ENCODE results near the gene ADIPOR2.

Gene ADIPOR2

DNA sequence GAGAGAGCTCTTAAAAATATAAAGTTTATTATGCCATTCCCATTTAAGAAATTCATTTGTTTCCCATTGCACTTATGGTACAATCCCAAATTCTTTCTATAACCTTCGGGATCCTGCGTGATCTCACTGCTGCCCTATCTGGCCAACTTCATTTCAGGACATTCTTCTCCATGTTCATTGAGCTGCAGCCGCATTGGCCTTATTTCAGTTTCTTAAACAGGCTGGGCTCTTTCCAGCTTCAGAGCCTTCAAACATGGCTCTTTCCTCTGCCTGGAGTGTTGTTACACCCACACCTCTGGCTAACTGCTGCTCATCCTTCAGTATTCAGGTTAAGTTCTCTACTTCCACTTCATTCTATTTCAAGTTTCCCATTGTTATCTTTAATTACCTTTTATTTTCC lies 71.0 kb downstream of the ADIPOR2 start:
- ATAC-seq (ENCODE audit: insufficient read depth, low read depth) = no peak

DNA sequence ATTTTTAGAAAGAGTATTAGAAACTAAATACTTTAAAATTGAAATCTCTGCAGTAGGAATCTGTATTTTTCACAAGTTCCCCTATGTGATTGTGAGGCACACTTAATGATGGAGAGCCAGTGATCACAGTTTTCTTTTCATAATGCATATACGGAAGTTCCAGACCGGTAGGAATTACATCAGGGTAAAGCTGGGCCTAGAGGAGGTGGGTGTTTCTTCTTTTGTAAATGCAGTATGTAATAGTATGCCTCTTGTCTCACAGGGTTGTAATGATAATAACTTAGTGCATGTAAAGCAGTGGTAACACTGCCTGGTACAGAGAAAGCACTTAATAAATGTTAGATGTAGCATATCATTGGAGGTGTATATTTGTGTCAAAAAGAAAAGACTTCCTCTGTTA lies 72.3 kb downstream of the ADIPOR2 start:
- Histone ChIP-seq H3K4me3 (ENCODE audit: low read depth in 1 of 2, low read length in 2 of 2) (no peak overlapping the region), H4K20me1 (ENCODE audit: insufficient read depth, low read length) (peaks cover 11% of the 10 kb centered on the region; the same call in 1 of the 2 replicates), H3K79me2 (ENCODE audit: insufficient read depth, low read length) (peaks cover 80% of the 10 kb centered on the region), H3K9me3 (ENCODE audit: insufficient read depth, low read length, severe bottlenecking) (no peaks in the 10 kb centered on the region), H3K4me1 (ENCODE audit: insufficient read depth, low read length) (no peaks in the 10 kb centered on the region), H3K4me2 (ENCODE audit: insufficient read depth, low read length) (no peak overlapping the region), H2AFZ (ENCODE audit: low read depth, low read length) (no peak overlapping the region), H3K27ac (ENCODE audit: low read length) (no peak overlapping the region), H3K36me3 (ENCODE audit: insufficient read depth, low read length) (peaks cover 30% of the 10 kb centered on the region; the same call in 1 of the 2 replicates), H3K27me3 (ENCODE audit: insufficient read depth, low read length, poor library complexity) (no peaks in the 10 kb centered on the region), H3K9ac (ENCODE audit: low read depth, low read length) (no peak overlapping the region)
- TF ChIP-seq, protein P1, sequence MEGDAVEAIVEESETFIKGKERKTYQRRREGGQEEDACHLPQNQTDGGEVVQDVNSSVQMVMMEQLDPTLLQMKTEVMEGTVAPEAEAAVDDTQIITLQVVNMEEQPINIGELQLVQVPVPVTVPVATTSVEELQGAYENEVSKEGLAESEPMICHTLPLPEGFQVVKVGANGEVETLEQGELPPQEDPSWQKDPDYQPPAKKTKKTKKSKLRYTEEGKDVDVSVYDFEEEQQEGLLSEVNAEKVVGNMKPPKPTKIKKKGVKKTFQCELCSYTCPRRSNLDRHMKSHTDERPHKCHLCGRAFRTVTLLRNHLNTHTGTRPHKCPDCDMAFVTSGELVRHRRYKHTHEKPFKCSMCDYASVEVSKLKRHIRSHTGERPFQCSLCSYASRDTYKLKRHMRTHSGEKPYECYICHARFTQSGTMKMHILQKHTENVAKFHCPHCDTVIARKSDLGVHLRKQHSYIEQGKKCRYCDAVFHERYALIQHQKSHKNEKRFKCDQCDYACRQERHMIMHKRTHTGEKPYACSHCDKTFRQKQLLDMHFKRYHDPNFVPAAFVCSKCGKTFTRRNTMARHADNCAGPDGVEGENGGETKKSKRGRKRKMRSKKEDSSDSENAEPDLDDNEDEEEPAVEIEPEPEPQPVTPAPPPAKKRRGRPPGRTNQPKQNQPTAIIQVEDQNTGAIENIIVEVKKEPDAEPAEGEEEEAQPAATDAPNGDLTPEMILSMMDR (IDR thresholded peaks at IDR 0.05; ENCODE audit: borderline replicate concordance, extremely low read depth, low read length, poor library complexity, severe bottlenecking) = no peak
- TF ChIP-seq EZH2 (IDR thresholded peaks at IDR 0.05; ENCODE audit: borderline replicate concordance, low read depth, low read length, severe bottlenecking) = no peak
- DNase-seq (no peak), ATAC-seq (ENCODE audit: insufficient read depth, low read depth) (no peak)

More for the DNA sequence above, 71.0 kb downstream of the ADIPOR2 start:
- Histone ChIP-seq H3K9me3 (ENCODE audit: insufficient read depth, low read length, severe bottlenecking) (no peaks in the 10 kb centered on the region), H3K27ac (ENCODE audit: low read length) (no peak overlapping the region), H3K27me3 (ENCODE audit: insufficient read depth, low read length, poor library complexity) (no peaks in the 10 kb centered on the region), H2AFZ (ENCODE audit: low read depth, low read length) (no peak overlapping the region), H4K20me1 (ENCODE audit: insufficient read depth, low read length) (peaks cover 11% of the 10 kb centered on the region; the same call in 1 of the 2 replicates), H3K4me3 (ENCODE audit: low read depth in 1 of 2, low read length in 2 of 2) (no peak overlapping the region), H3K4me2 (ENCODE audit: insufficient read depth, low read length) (no peak overlapping the region), H3K36me3 (ENCODE audit: insufficient read depth, low read length) (peaks cover 42% of the 10 kb centered on the region), H3K9ac (ENCODE audit: low read depth, low read length) (no peak overlapping the region), H3K79me2 (ENCODE audit: insufficient read depth, low read length) (peaks cover 80% of the 10 kb centered on the region), H3K4me1 (ENCODE audit: insufficient read depth, low read length) (no peaks in the 10 kb centered on the region)
- TF ChIP-seq, protein P1 (IDR thresholded peaks at IDR 0.05; ENCODE audit: borderline replicate concordance, extremely low read depth, low read length, poor library complexity, severe bottlenecking) = no peak
- TF ChIP-seq EZH2 (IDR thresholded peaks at IDR 0.05; ENCODE audit: borderline replicate concordance, low read depth, low read length, severe bottlenecking) = no peak
- DNase-seq = no peak

DNA sequence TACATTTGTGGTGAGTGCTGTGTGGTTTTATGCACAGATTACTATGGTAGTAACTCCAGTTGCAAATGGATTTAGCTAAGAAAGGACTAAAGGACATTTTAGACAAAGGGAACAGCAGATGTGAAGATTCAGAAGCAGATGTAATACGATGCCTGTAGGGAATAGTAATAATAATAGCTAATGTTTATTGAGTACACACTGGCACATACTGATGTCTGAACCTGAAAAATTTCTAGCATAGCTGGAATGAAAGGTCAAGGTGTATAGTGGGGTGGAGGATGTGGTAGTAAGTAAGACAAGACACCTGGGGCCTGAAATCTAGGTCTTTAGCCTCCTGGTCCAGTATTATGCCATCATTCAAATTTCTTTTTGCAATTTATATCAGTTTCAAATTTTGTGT lies 75.2 kb downstream of the ADIPOR2 start:
- no peaks in the 10 kb centered on the region for H3K4me1 ChIP-seq (ENCODE audit: insufficient read depth, low read length)
- H4K20me1 ChIP-seq (ENCODE audit: insufficient read depth, low read length) = peaks cover 13% of the 10 kb centered on the region; the same call in 1 of the 2 replicates
- no peak overlapping the region for H3K4me2 ChIP-seq (ENCODE audit: insufficient read depth, low read length)
- DNase-seq (no peak), ATAC-seq (ENCODE audit: insufficient read depth, low read depth) (no peak)
- H3K4me3 ChIP-seq (ENCODE audit: low read depth in 1 of 2, low read length in 2 of 2) = no peak overlapping the region
- H3K9ac ChIP-seq (ENCODE audit: low read depth, low read length) = no peak overlapping the region
- H3K9me3 ChIP-seq (ENCODE audit: insufficient read depth, low read length, severe bottlenecking) = no peaks in the 10 kb centered on the region
- H3K79me2 ChIP-seq (ENCODE audit: insufficient read depth, low read length) = peaks cover 90% of the 10 kb centered on the region
- H3K27ac ChIP-seq (ENCODE audit: low read length) = no peak overlapping the region
- no peak overlapping the region for H2AFZ ChIP-seq (ENCODE audit: low read depth, low read length)
- H3K27me3 ChIP-seq (ENCODE audit: insufficient read depth, low read length, poor library complexity) = no peaks in the 10 kb centered on the region
- TF ChIP-seq, protein P1 (IDR thresholded peaks at IDR 0.05; ENCODE audit: borderline replicate concordance, extremely low read depth, low read length, poor library complexity, severe bottlenecking) = no peak
- TF ChIP-seq EZH2 (IDR thresholded peaks at IDR 0.05; ENCODE audit: borderline replicate concordance, low read depth, low read length, severe bottlenecking) = no peak
- peaks cover 28% of the 10 kb centered on the region for H3K36me3 ChIP-seq (ENCODE audit: insufficient read depth, low read length)

Measured in DND-41 (cell line).